H9 (cell line): ENCODE measurements around the gene TMED5. TPM values are rescaled to one million over a fixed set of nuclear protein-coding genes. Genes with fewer than 3 reads are reported as not detected.

ENCODE experiments used
- DNase-seq: peaks from one replicate; pipeline ENCODE4 v3.0.0-alpha.2; 2017
- H2AFZ ChIP-seq: one replicate; pipeline ENCODE4 v1.6.1; 2013; ENCODE audit warnings: mild to moderate bottlenecking, low read length, control low read depth, moderate library complexity
- H2AK5ac ChIP-seq: 2 replicates; pipeline ENCODE4 v1.6.1; 2013; ENCODE audit warnings: low read length, control low read depth, mixed read lengths; ENCODE audit not compliant: insufficient read length
- H2BK120ac ChIP-seq: one replicate; pipeline ENCODE4 v1.6.1; 2013; ENCODE audit warnings: low read depth, mild to moderate bottlenecking, low read length, control low read depth, inconsistent platforms; ENCODE audit not compliant: poor library complexity, severe bottlenecking
- H2BK12ac ChIP-seq: 2 replicates; pipeline ENCODE4 v1.6.1; 2013; ENCODE audit warnings: low read length, control low read depth, mixed read lengths, low read depth; ENCODE audit not compliant: insufficient read length
- H2BK15ac ChIP-seq: 2 replicates; pipeline ENCODE4 v1.6.1; 2013; ENCODE audit warnings: low read depth, low read length, control low read depth
- H2BK20ac ChIP-seq: one replicate; pipeline ENCODE4 v1.6.1; 2013; ENCODE audit warnings: low read depth, mild to moderate bottlenecking, low read length, control low read depth, inconsistent platforms; ENCODE audit not compliant: poor library complexity, severe bottlenecking
- H2BK5ac ChIP-seq: 2 replicates; pipeline ENCODE4 v1.6.1; 2013; ENCODE audit warnings: low read length, control low read depth, mixed read lengths; ENCODE audit not compliant: insufficient read length
- H3K14ac ChIP-seq: 2 replicates; pipeline ENCODE4 v1.6.1; 2013; ENCODE audit warnings: low read length, control low read depth; ENCODE audit not compliant: insufficient read depth
- H3K18ac ChIP-seq: 2 replicates; pipeline ENCODE4 v1.6.1; 2013; ENCODE audit warnings: low read depth, mild to moderate bottlenecking, mixed read lengths, low read length, control low read depth; ENCODE audit not compliant: insufficient read length
- H3K23ac ChIP-seq: 2 replicates; pipeline ENCODE4 v1.6.1; 2013; ENCODE audit warnings: low read length, control low read depth, mixed read lengths, low read depth; ENCODE audit not compliant: insufficient read length
- H3K23me2 ChIP-seq: 2 replicates; pipeline ENCODE4 v1.6.1; 2013; ENCODE audit warnings: low read depth, mild to moderate bottlenecking, mixed read lengths, low read length, control low read depth; ENCODE audit not compliant: insufficient read length, poor library complexity, severe bottlenecking
- H3K27ac ChIP-seq: 2 replicates; pipeline ENCODE4 v1.5.1; 2013; ENCODE audit warnings: low read length, control low read depth, mixed read lengths, low read depth; ENCODE audit not compliant: insufficient read length
- H3K27me3 ChIP-seq: 2 replicates; pipeline ENCODE4 v1.6.1; 2013; ENCODE audit warnings: low read length, control low read depth, inconsistent platforms; ENCODE audit not compliant: insufficient read depth
- H3K4ac ChIP-seq: 2 replicates; pipeline ENCODE4 v1.6.1; 2013; ENCODE audit warnings: low read depth, mild to moderate bottlenecking, control low read depth, inconsistent platforms, low read length, moderate library complexity
- H3K4me1 ChIP-seq: 2 replicates; pipeline ENCODE4 v1.6.1; 2013; ENCODE audit warnings: low read length, control low read depth, inconsistent platforms; ENCODE audit not compliant: insufficient read depth
- H3K4me2 ChIP-seq: 2 replicates; pipeline ENCODE4 v1.6.1; 2013; ENCODE audit warnings: low read length, control low read depth, mixed read lengths; ENCODE audit not compliant: insufficient read length, insufficient read depth
- H3K56ac ChIP-seq: 2 replicates; pipeline ENCODE4 v1.6.1; 2013; ENCODE audit warnings: low read depth, mild to moderate bottlenecking, mixed read lengths, low read length, control low read depth; ENCODE audit not compliant: insufficient read length
- H3K79me1 ChIP-seq: 2 replicates; pipeline ENCODE4 v1.6.1; 2013; ENCODE audit warnings: low read depth, mild to moderate bottlenecking, moderate library complexity, low read length, control low read depth, inconsistent platforms; ENCODE audit not compliant: insufficient read depth, poor library complexity, severe bottlenecking
- H3K79me2 ChIP-seq: 2 replicates; pipeline ENCODE4 v1.6.1; 2013; ENCODE audit warnings: low read length, control low read depth, inconsistent platforms; ENCODE audit not compliant: insufficient read depth
- H3K9ac ChIP-seq: 2 replicates; pipeline ENCODE4 v1.6.1; 2013; ENCODE audit warnings: low read length, control low read depth, mixed read lengths; ENCODE audit not compliant: insufficient read length; ENCODE audit errors: extremely low read depth
- H3K9me3 ChIP-seq: one replicate; pipeline ENCODE4 v1.6.1; 2013; ENCODE audit warnings: low read depth, low read length, inconsistent platforms; ENCODE audit not compliant: control insufficient read depth
- H3T11ph ChIP-seq: one replicate; pipeline ENCODE4 v1.6.1; 2013; ENCODE audit warnings: mild to moderate bottlenecking, low read length, control low read depth, inconsistent platforms
- H4K20me1 ChIP-seq: one replicate; pipeline ENCODE4 v1.6.1; 2013; ENCODE audit not compliant: control insufficient read depth, insufficient read length, insufficient read depth
- H4K5ac ChIP-seq: 2 replicates; pipeline ENCODE4 v1.6.1; 2013; ENCODE audit warnings: low read depth, mild to moderate bottlenecking, mixed read lengths, low read length, control low read depth; ENCODE audit not compliant: insufficient read length
- H4K8ac ChIP-seq: replicated peaks from 2 replicates; pipeline ENCODE4 v1.6.1; 2013; ENCODE audit warnings: low read length, control low read depth, mixed read lengths, low read depth; ENCODE audit not compliant: insufficient read length
- H4K91ac ChIP-seq: 2 replicates; pipeline ENCODE4 v1.6.1; 2013; ENCODE audit warnings: low read depth, mild to moderate bottlenecking, moderate library complexity, mixed read lengths, low read length, control low read depth; ENCODE audit not compliant: insufficient read length
- H3K27ac Mint-ChIP-seq, 3 experiments: 2 replicates in 2 of 3; 3 replicates in 1 of 3; pipeline ENCODE4 v1.8.0; 2020 to 2021; ENCODE audit warnings: mixed read lengths in 3 of 3, mild to moderate bottlenecking in 1 of 3, moderate library complexity in 1 of 3
- H3K27me3 Mint-ChIP-seq: 2 replicates; pipeline ENCODE4 v1.8.0; 2021; ENCODE audit warnings: low read depth, mild to moderate bottlenecking, moderate library complexity, mixed read lengths
- H3K36me3 Mint-ChIP-seq, 3 experiments: 2 replicates in 2 of 3; 3 replicates in 1 of 3; pipeline ENCODE4 v1.8.0; 2020 to 2021; ENCODE audit warnings: low read depth in 3 of 3, mixed read lengths in 3 of 3; ENCODE audit not compliant: insufficient read depth in 1 of 3
- H3K4me1 Mint-ChIP-seq, 2 experiments: 2 replicates each; pipeline ENCODE4 v1.8.0; 2020; ENCODE audit warnings: mixed read lengths in 2 of 2
- H3K4me3 Mint-ChIP-seq, 2 experiments: 2 replicates in 1 of 2; 3 replicates in 1 of 2; pipeline ENCODE4 v1.8.0; 2020 to 2021; ENCODE audit warnings: mild to moderate bottlenecking in 2 of 2, mixed read lengths in 2 of 2, moderate library complexity in 1 of 2
- H3K9me3 Mint-ChIP-seq, 2 experiments: 2 replicates in 1 of 2; 3 replicates in 1 of 2; pipeline ENCODE4 v1.8.0; 2020; ENCODE audit warnings: mild to moderate bottlenecking in 2 of 2, mixed read lengths in 2 of 2, moderate library complexity in 1 of 2
- WGBS: extraction: QIAGEN DNeasy Blood & Tissue Kit; methylation state at CpG from one replicate; pipeline ENCODE4 v1.1.7; 2013; ENCODE audit warnings: missing lambda C conversion rate, low lambda C conversion rate, mixed read lengths; ENCODE audit not compliant: insufficient read length; ENCODE audit errors: extremely low coverage; 5-methylcytosine and 5-hydroxymethylcytosine counted together
- total RNA-seq: library from RNA; stranded (reverse); gene quantifications from 2 replicates; pipeline ENCODE4 v1.2.1, GENCODE V29; 2021
- TF ChIP-seq, protein P1 (sequence below): fragments of 200-600 bp; sonication (generic); conservative IDR thresholded peaks from 3 replicates; pipeline ENCODE4 v1.8.0; 2021; ENCODE audit warnings: antibody characterized with exemption, mild to moderate bottlenecking

Gene TMED5
- total RNA-seq, 1 experiment from 2014 or later, result 35.0 TPM

DNA sequence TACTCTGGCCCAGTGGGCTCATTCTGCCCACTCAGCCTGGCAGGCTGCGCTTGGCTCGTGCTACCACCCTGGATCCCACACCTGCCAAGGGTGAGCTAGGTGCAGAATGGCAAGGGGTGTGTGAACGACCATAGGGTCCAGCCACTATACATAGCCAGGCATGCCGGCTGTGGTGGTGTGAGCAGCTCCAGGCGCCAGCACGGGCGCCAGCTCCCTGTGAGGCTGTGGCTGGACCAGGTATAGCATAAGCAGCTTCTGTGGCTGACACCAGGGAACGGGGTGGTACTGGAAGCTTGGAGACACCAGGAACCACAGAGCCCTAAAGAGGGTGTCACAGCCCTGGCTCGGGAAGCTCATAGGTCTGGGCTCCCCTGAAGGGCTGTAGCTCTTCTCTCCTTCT lies 18.9 kb upstream of the TMED5 start:
- H3K4me3 Mint-ChIP-seq, result no peak overlapping the region
- no peak overlapping the region for H3K18ac ChIP-seq
- H3K14ac ChIP-seq, result no peak overlapping the region
- no peak overlapping the region for H4K91ac ChIP-seq
- H3K23ac ChIP-seq, result no peak overlapping the region
- no peak overlapping the region for H3K4ac ChIP-seq
- no peak overlapping the region for H2AK5ac ChIP-seq
- no peaks in the 10 kb centered on the region for H3K79me1 ChIP-seq
- no peaks in the 10 kb centered on the region for H4K20me1 ChIP-seq
- no peak overlapping the region for H2BK20ac ChIP-seq
- no peaks in the 10 kb centered on the region for H3K4me1 ChIP-seq
- H4K5ac ChIP-seq, result no peak overlapping the region
- H3K27ac ChIP-seq, result no peak overlapping the region
- no peaks in the 10 kb centered on the region for H3K79me2 ChIP-seq
- H3K27ac Mint-ChIP-seq, result no peak overlapping the region
- no peak overlapping the region for H2BK120ac ChIP-seq
- no peak overlapping the region for H2BK15ac ChIP-seq
- H3K9me3 ChIP-seq, result no peaks in the 10 kb centered on the region
- H2BK5ac ChIP-seq, result no peak overlapping the region
- no CpG with 5 or more reads among the region's 9 CpGs for WGBS
- H3K27me3 ChIP-seq, result no peaks in the 10 kb centered on the region
- no peak overlapping the region for H3T11ph ChIP-seq
- no peak overlapping the region for H2AFZ ChIP-seq
- H3K36me3 Mint-ChIP-seq, result peaks cover 14 to 40% (median 35%) of the 10 kb centered on the region in 3 experiments
- H3K56ac ChIP-seq, result no peak overlapping the region
- no peak overlapping the region for H2BK12ac ChIP-seq
- H4K8ac ChIP-seq, result no peak overlapping the region
- H3K27me3 Mint-ChIP-seq, result no peaks in the 10 kb centered on the region
- H3K4me1 Mint-ChIP-seq, result no peaks in the 10 kb centered on the region
- DNase-seq, result no peak
- H3K4me2 ChIP-seq, result no peak overlapping the region
- TF ChIP-seq, protein P1, sequence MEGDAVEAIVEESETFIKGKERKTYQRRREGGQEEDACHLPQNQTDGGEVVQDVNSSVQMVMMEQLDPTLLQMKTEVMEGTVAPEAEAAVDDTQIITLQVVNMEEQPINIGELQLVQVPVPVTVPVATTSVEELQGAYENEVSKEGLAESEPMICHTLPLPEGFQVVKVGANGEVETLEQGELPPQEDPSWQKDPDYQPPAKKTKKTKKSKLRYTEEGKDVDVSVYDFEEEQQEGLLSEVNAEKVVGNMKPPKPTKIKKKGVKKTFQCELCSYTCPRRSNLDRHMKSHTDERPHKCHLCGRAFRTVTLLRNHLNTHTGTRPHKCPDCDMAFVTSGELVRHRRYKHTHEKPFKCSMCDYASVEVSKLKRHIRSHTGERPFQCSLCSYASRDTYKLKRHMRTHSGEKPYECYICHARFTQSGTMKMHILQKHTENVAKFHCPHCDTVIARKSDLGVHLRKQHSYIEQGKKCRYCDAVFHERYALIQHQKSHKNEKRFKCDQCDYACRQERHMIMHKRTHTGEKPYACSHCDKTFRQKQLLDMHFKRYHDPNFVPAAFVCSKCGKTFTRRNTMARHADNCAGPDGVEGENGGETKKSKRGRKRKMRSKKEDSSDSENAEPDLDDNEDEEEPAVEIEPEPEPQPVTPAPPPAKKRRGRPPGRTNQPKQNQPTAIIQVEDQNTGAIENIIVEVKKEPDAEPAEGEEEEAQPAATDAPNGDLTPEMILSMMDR, result no peak
- H3K9ac ChIP-seq, result no peak overlapping the region
- no peaks in the 10 kb centered on the region for H3K23me2 ChIP-seq
- no peaks in the 10 kb centered on the region for H3K9me3 Mint-ChIP-seq
